Suprapubic skin (tissue), 4 donors: ENCODE results near the gene SYT13. TPM values are rescaled to one million over a fixed set of nuclear protein-coding genes. Genes with fewer than 3 reads are reported as not detected.

Experiments
- DNase-seq, 2 donors: peaks; one replicate each; pipeline ENCODE4 v3.0.0-alpha.2; 2019; ENCODE audit warnings: low spot score in 2 of 2
- H3K27ac ChIP-seq: fragments of 200-600 bp; sonication (generic); one replicate; pipeline ENCODE4 v1.5.1; 2019
- H3K27me3 ChIP-seq: fragments of 200-600 bp; sonication (generic); one replicate; pipeline ENCODE4 v1.5.1; 2019
- H3K36me3 ChIP-seq: fragments of 200-600 bp; sonication (generic); one replicate; pipeline ENCODE4 v1.5.1; 2019
- H3K4me1 ChIP-seq: fragments of 200-600 bp; sonication (generic); one replicate; pipeline ENCODE4 v1.5.1; 2019
- H3K4me3 ChIP-seq: fragments of 200-600 bp; sonication (generic); one replicate; pipeline ENCODE4 v1.5.1; 2019; ENCODE audit warnings: mild to moderate bottlenecking
- H3K9me3 ChIP-seq: fragments of 200-600 bp; sonication (generic); one replicate; pipeline ENCODE4 v1.5.1; 2019
- CTCF ChIP-seq, 2 donors: fragments of 200-600 bp in 1 of 2; fragments of 450-650 bp in 1 of 2; sonication (generic) in 1 of 2; IDR thresholded peaks; one replicate each; pipeline ENCODE4 v1.5.1; 2016 to 2019; ENCODE audit warnings: antibody characterized with exemption in 2 of 2, mild to moderate bottlenecking in 1 of 2, moderate library complexity in 1 of 2
- EP300 ChIP-seq: sonication (generic); formaldehyde crosslinking; IDR thresholded peaks from one replicate; pipeline ENCODE4 v1.6.1; 2017; ENCODE audit warnings: antibody characterized with exemption
- POLR2A ChIP-seq, 2 donors: fragments of 450-650 bp; IDR thresholded peaks; one replicate each; pipeline ENCODE4 v1.6.1; 2017; ENCODE audit warnings: antibody characterized with exemption in 2 of 2, mild to moderate bottlenecking in 2 of 2, moderate library complexity in 2 of 2
- POLR2AphosphoS5 ChIP-seq, 3 donors: sonication (generic); formaldehyde crosslinking; IDR thresholded peaks; one replicate each; pipeline ENCODE4 v1.6.1; 2017; ENCODE audit warnings: antibody characterized with exemption in 3 of 3
- WGBS: methylation state at CpG from one replicate; pipeline ENCODE4 v1.1.5; 2018; 5-methylcytosine and 5-hydroxymethylcytosine counted together
- total RNA-seq, 4 donors: library from RNA; depleted of rRNA; stranded (reverse); fragments of >200 nt; gene quantifications; one replicate each; pipeline ENCODE4 v1.1.0, GENCODE V29; 2016

SYT13 gene
- total RNA-seq, 4 donors from 2014 or later = 1.8 to 4.6 TPM; not detected in 2

- Histone ChIP-seq H3K4me3 (no peak overlapping the region), H3K4me1 (peaks cover 11% of the 10 kb centered on the region)
- DNase-seq = no peak
Measured at GRCh38 chr11:45333001-45333971, 47.1 kb upstream of the SYT13 start.

GRCh38 chr11:45332276-45332934 is 46.3 kb upstream of the SYT13 start:
- Histone ChIP-seq H3K27ac (no peak overlapping the region), H3K27me3 (peaks cover 3% of the 10 kb centered on the region), H3K4me3 (no peak overlapping the region), H3K4me1 (peaks cover 8% of the 10 kb centered on the region), H3K36me3 (no peaks in the 10 kb centered on the region), H3K9me3 (no peaks in the 10 kb centered on the region)
- DNase-seq = no peak
- WGBS = 17% methylated on average over 10 of the region's 13 CpGs
- TF ChIP-seq CTCF (IDR thresholded peaks at IDR 0.05) = peak in 1 of 2 donors; percentile 72
- no peak for TF ChIP-seq POLR2AphosphoS5 (IDR thresholded peaks at IDR 0.05)
- TF ChIP-seq EP300 = no peak

More at GRCh38 chr11:45333001-45333971, 47.1 kb upstream of the SYT13 start:
- TF ChIP-seq POLR2AphosphoS5 (IDR thresholded peaks at IDR 0.05) (no peak), CTCF (IDR thresholded peaks at IDR 0.05) (no peak), EP300 (no peak), POLR2A (IDR thresholded peaks at IDR 0.05) (no peak)
- H3K27ac ChIP-seq = no peak overlapping the region
- H3K36me3 ChIP-seq = no peaks in the 10 kb centered on the region
- 31% methylated on average over 19 of the region's 19 CpGs for WGBS
- H3K9me3 ChIP-seq = no peaks in the 10 kb centered on the region
- peaks cover 3% of the 10 kb centered on the region for H3K27me3 ChIP-seq

GRCh38 chr11:45331839-45332238 is 45.7 kb upstream of the SYT13 start:
- no peak overlapping the region for H3K27ac ChIP-seq
- 44% methylated on average over 4 of the region's 4 CpGs for WGBS
- no peak overlapping the region for H3K4me3 ChIP-seq
- H3K27me3 ChIP-seq = peaks cover 3% of the 10 kb centered on the region
- TF ChIP-seq POLR2A (IDR thresholded peaks at IDR 0.05) (no peak), CTCF (IDR thresholded peaks at IDR 0.05) (no peak), POLR2AphosphoS5 (IDR thresholded peaks at IDR 0.05) (no peak), EP300 (no peak)
- H3K4me1 ChIP-seq = peaks cover 8% of the 10 kb centered on the region
- H3K9me3 ChIP-seq = no peaks in the 10 kb centered on the region
- no peaks in the 10 kb centered on the region for H3K36me3 ChIP-seq
- DNase-seq = no peak

GRCh38 chr11:45328726-45329125 is 42.6 kb upstream of the SYT13 start:
- TF ChIP-seq CTCF (IDR thresholded peaks at IDR 0.05) (no peak), POLR2AphosphoS5 (IDR thresholded peaks at IDR 0.05) (no peak), EP300 (no peak), POLR2A (IDR thresholded peaks at IDR 0.05) (no peak)
- Histone ChIP-seq H3K4me3 (no peak overlapping the region), H3K27me3 (peaks cover 7% of the 10 kb centered on the region), H3K4me1 (peaks cover 8% of the 10 kb centered on the region), H3K27ac (no peak overlapping the region), H3K9me3 (no peaks in the 10 kb centered on the region), H3K36me3 (no peaks in the 10 kb centered on the region)
- WGBS = 77% methylated on average over 3 of the region's 3 CpGs
- DNase-seq = no peak

- H3K36me3 ChIP-seq = no peaks in the 10 kb centered on the region
- no peaks in the 10 kb centered on the region for H3K4me1 ChIP-seq
- no peak for DNase-seq
- no peak for TF ChIP-seq POLR2AphosphoS5 (IDR thresholded peaks at IDR 0.05)
- no peak for TF ChIP-seq POLR2A (IDR thresholded peaks at IDR 0.05)
- no peak for TF ChIP-seq EP300
- TF ChIP-seq CTCF (IDR thresholded peaks at IDR 0.05) = no peak
- H3K9me3 ChIP-seq = no peaks in the 10 kb centered on the region
- peaks cover 9% of the 10 kb centered on the region for H3K27me3 ChIP-seq
- H3K27ac ChIP-seq = no peak overlapping the region
- 71% methylated on average over 6 of the region's 6 CpGs for WGBS
- H3K4me3 ChIP-seq = no peak overlapping the region
Measured at GRCh38 chr11:45324459-45324858, 38.3 kb upstream of the SYT13 start.
